Astrocyte (in vitro differentiated cells and primary cell): ENCODE data around the gene RAPGEF6. TPM values are rescaled to one million over a fixed set of nuclear protein-coding genes. Genes with fewer than 3 reads are reported as not detected.

Source experiments
- DNase-seq: peaks from one replicate; pipeline ENCODE4 v3.0.0-alpha.2; 2010; ENCODE audit warnings: low read depth
- FAIRE-seq: peaks from 2 replicates; lab custom pipeline; 2011; peaks lifted over from hg19 to GRCh38; lab: Jason Lieb, UNC
- H2AFZ ChIP-seq: 2 replicates; pipeline ENCODE4 v1.6.0; 2012; ENCODE audit warnings: low read depth, low read length, inconsistent platforms
- H3K27ac ChIP-seq: 2 replicates; pipeline ENCODE4 v1.5.1; 2011; ENCODE audit warnings: low read depth, low read length, inconsistent platforms
- H3K27me3 ChIP-seq: 2 replicates; pipeline ENCODE4 v1.6.0; 2011; ENCODE audit warnings: low read length, inconsistent platforms; ENCODE audit not compliant: insufficient read depth
- H3K36me3 ChIP-seq: 2 replicates; pipeline ENCODE4 v1.5.1; 2011; ENCODE audit warnings: low read length, inconsistent platforms; ENCODE audit not compliant: insufficient read depth
- H3K4me1 ChIP-seq: 2 replicates; pipeline ENCODE4 v1.5.1; 2011; ENCODE audit warnings: low read length, inconsistent platforms; ENCODE audit not compliant: insufficient read depth
- H3K4me2 ChIP-seq: 2 replicates; pipeline ENCODE4 v1.6.0; 2012; ENCODE audit warnings: low read length, inconsistent platforms
- H3K4me3 ChIP-seq: 2 replicates; pipeline ENCODE4 v1.5.1; 2011; ENCODE audit warnings: low read depth, mild to moderate bottlenecking, low read length, inconsistent platforms; ENCODE audit not compliant: insufficient read depth
- H3K79me2 ChIP-seq: 2 replicates; pipeline ENCODE4 v1.6.0; 2012; ENCODE audit warnings: mild to moderate bottlenecking, low read length, inconsistent platforms; ENCODE audit not compliant: insufficient read depth
- H3K9ac ChIP-seq: 2 replicates; pipeline ENCODE4 v1.6.0; 2012; ENCODE audit warnings: mild to moderate bottlenecking, low read length, inconsistent platforms
- H3K9me3 ChIP-seq: 2 replicates; pipeline ENCODE4 v1.5.1; 2012; ENCODE audit warnings: low read depth, mild to moderate bottlenecking, low read length, inconsistent platforms; ENCODE audit not compliant: insufficient read depth
- H4K20me1 ChIP-seq: 2 replicates; pipeline ENCODE4 v1.6.0; 2012; ENCODE audit warnings: low read length, inconsistent platforms; ENCODE audit not compliant: insufficient read depth
- H3K27ac Mint-ChIP-seq: one replicate; pipeline ENCODE4 v1.8.0; 2021; ENCODE audit warnings: mild to moderate bottlenecking, mixed read lengths; ENCODE audit not compliant: unreplicated experiment
- H3K27me3 Mint-ChIP-seq: one replicate; pipeline ENCODE4 v1.8.0; 2021; ENCODE audit warnings: low read depth, mixed read lengths; ENCODE audit not compliant: unreplicated experiment
- H3K36me3 Mint-ChIP-seq: one replicate; pipeline ENCODE4 v1.8.0; 2021; ENCODE audit warnings: low read depth, mixed read lengths; ENCODE audit not compliant: unreplicated experiment
- H3K4me1 Mint-ChIP-seq: one replicate; pipeline ENCODE4 v1.8.0; 2021; ENCODE audit warnings: low read depth, mixed read lengths; ENCODE audit not compliant: unreplicated experiment
- H3K4me3 Mint-ChIP-seq: one replicate; pipeline ENCODE4 v1.8.0; 2021; ENCODE audit warnings: mild to moderate bottlenecking, moderate library complexity, mixed read lengths; ENCODE audit not compliant: unreplicated experiment
- H3K9me3 Mint-ChIP-seq: one replicate; pipeline ENCODE4 v1.8.0; 2021; ENCODE audit warnings: mild to moderate bottlenecking, mixed read lengths; ENCODE audit not compliant: unreplicated experiment
- EZH2 ChIP-seq: IDR thresholded peaks from 2 replicates; pipeline ENCODE4 v1.6.1; 2012; ENCODE audit warnings: mild to moderate bottlenecking, low read length, inconsistent platforms; ENCODE audit not compliant: insufficient read depth
- total RNA-seq: library from RNA; stranded (reverse); gene quantifications from 2 replicates; pipeline ENCODE4 v1.2.1, GENCODE V29; 2021
- TF ChIP-seq, protein P1 (sequence below): IDR thresholded peaks from 2 replicates; pipeline ENCODE4 v1.5.1; 2011; ENCODE audit warnings: low read depth, mild to moderate bottlenecking, inconsistent platforms, low read length, moderate library complexity; ENCODE audit not compliant: insufficient read depth

The RAPGEF6 gene
- total RNA-seq, 1 donor from 2014 or later = 14.9 TPM

DNA sequence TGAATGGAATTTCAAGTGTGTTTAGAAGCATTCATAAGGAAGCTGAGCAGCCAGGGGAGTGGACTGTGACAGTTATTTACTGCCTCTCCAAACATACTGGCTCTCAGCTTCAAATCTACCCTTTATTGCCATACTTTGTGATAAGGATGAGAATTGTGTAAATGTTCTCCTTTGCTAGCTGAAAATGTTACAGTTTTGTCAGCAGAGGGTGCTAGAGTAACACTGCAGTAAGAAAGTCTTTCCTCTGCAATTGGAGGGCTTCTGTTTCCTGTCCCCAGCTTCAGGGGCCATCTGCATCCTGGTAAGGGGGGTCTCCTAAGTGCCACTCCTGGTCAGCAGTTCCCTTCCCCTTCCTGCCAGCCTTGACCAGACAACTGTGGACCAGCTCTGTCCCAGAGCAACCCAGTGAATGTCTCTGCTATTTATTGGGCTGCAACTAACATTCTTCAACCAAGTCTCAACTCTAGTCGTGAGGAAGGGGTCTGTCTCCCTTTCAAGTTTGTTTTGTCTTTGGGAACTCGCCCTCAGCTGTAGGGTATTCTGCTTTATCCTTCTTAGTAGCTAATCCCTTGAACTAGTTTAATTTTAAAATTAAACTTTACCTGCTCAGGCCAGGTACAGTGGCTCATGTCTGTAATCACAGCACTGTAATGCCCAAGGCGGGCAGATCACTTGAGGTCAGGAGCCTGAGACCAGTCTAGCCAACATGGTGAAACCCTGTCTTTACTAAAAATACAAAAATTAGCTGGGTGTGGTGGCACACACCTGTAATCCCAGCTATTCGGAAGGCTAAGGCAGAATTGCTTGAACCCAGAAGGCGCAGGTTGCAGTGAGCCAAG is 45.3 kb downstream of the RAPGEF6 start:
- Mint-ChIP-seq H3K4me1 (peaks cover 19% of the 10 kb centered on the region), H3K27ac (no peak overlapping the region), H3K36me3 (peaks cover 3% of the 10 kb centered on the region), H3K27me3 (no peaks in the 10 kb centered on the region), H3K9me3 (no peaks in the 10 kb centered on the region), H3K4me3 (no peak overlapping the region)
- Histone ChIP-seq H3K4me2 (no peak overlapping the region), H3K36me3 (no peaks in the 10 kb centered on the region), H3K4me3 (no peak overlapping the region), H3K9me3 (no peaks in the 10 kb centered on the region), H3K27me3 (no peaks in the 10 kb centered on the region), H3K9ac (no peak overlapping the region), H3K79me2 (peaks cover 4% of the 10 kb centered on the region), H2AFZ (no peak overlapping the region), H3K27ac (no peak overlapping the region), H3K4me1 (peaks cover 4% of the 10 kb centered on the region), H4K20me1 (peaks cover 16% of the 10 kb centered on the region)
- DNase-seq = peak; percentile 50
- FAIRE-seq = peak; percentile 49
- TF ChIP-seq, protein P1, sequence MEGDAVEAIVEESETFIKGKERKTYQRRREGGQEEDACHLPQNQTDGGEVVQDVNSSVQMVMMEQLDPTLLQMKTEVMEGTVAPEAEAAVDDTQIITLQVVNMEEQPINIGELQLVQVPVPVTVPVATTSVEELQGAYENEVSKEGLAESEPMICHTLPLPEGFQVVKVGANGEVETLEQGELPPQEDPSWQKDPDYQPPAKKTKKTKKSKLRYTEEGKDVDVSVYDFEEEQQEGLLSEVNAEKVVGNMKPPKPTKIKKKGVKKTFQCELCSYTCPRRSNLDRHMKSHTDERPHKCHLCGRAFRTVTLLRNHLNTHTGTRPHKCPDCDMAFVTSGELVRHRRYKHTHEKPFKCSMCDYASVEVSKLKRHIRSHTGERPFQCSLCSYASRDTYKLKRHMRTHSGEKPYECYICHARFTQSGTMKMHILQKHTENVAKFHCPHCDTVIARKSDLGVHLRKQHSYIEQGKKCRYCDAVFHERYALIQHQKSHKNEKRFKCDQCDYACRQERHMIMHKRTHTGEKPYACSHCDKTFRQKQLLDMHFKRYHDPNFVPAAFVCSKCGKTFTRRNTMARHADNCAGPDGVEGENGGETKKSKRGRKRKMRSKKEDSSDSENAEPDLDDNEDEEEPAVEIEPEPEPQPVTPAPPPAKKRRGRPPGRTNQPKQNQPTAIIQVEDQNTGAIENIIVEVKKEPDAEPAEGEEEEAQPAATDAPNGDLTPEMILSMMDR = peak; percentile 91
- no peak for TF ChIP-seq EZH2

DNA sequence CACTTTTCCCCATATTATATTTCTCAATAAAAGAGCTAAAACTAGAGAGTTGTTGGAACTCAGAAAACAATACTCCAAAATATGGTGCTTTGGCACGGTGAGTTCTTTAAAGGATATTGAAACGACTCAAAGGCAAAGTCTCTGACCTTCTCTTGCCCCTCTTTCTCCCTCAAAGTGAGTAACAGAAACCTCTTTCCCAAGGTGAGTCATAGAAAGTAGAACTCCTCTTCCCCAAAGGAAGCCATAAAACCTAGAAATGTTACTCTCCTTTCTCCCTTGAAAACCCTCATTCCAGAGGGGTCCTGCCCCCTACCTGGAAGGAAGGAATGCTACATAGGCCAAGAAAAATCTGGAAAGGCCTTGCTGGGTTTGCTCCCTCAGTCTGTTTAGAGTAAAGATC is 47.5 kb downstream of the RAPGEF6 start:
- Mint-ChIP-seq H3K4me1 (peaks cover 14% of the 10 kb centered on the region), H3K9me3 (no peaks in the 10 kb centered on the region)
- H3K4me3 ChIP-seq = no peak overlapping the region

More for the DNA sequence above, 47.5 kb downstream of the RAPGEF6 start:
- Histone ChIP-seq H3K4me1 (peaks cover 4% of the 10 kb centered on the region), H2AFZ (no peak overlapping the region), H3K27me3 (no peaks in the 10 kb centered on the region), H4K20me1 (peaks cover 27% of the 10 kb centered on the region), H3K9ac (no peak overlapping the region), H3K27ac (no peak overlapping the region), H3K4me2 (no peak overlapping the region), H3K79me2 (peaks cover 12% of the 10 kb centered on the region), H3K9me3 (no peaks in the 10 kb centered on the region), H3K36me3 (no peaks in the 10 kb centered on the region)
- FAIRE-seq (no peak), DNase-seq (peak; percentile 20)
- H3K27me3 Mint-ChIP-seq = no peaks in the 10 kb centered on the region
- no peak overlapping the region for H3K4me3 Mint-ChIP-seq
- TF ChIP-seq, protein P1 = no peak
- TF ChIP-seq EZH2 = no peak
- H3K27ac Mint-ChIP-seq = peak overlapping the region; percentile 55
- peaks cover 3% of the 10 kb centered on the region for H3K36me3 Mint-ChIP-seq
